Endothelial cell (in vitro differentiated cells): Measurements from ENCODE around the gene EIF4E2. TPM values are rescaled to one million over a fixed set of nuclear protein-coding genes. Genes with fewer than 3 reads are reported as not detected.

Source experiments
- DNase-seq: peaks from one replicate; pipeline ENCODE4 v3.0.0; 2021; ENCODE audit warnings: low spot score
- H3K27ac Mint-ChIP-seq: one replicate; pipeline ENCODE4 v1.8.0; 2021; ENCODE audit warnings: mixed read lengths, inconsistent platforms; ENCODE audit not compliant: unreplicated experiment
- H3K27me3 Mint-ChIP-seq: one replicate; pipeline ENCODE4 v1.8.0; 2021; ENCODE audit warnings: mild to moderate bottlenecking, moderate library complexity, mixed read lengths, inconsistent platforms; ENCODE audit not compliant: unreplicated experiment
- H3K36me3 Mint-ChIP-seq: one replicate; pipeline ENCODE4 v1.8.0; 2021; ENCODE audit warnings: mild to moderate bottlenecking, low read depth, mixed read lengths, inconsistent platforms; ENCODE audit not compliant: unreplicated experiment
- H3K4me1 Mint-ChIP-seq: one replicate; pipeline ENCODE4 v1.8.0; 2021; ENCODE audit warnings: mild to moderate bottlenecking, mixed read lengths, inconsistent platforms; ENCODE audit not compliant: unreplicated experiment
- H3K4me3 Mint-ChIP-seq: one replicate; pipeline ENCODE4 v1.8.0; 2021; ENCODE audit warnings: mild to moderate bottlenecking, mixed read lengths, inconsistent platforms; ENCODE audit not compliant: unreplicated experiment
- H3K9me3 Mint-ChIP-seq: one replicate; pipeline ENCODE4 v1.8.0; 2021; ENCODE audit warnings: mixed read lengths, inconsistent platforms; ENCODE audit not compliant: unreplicated experiment
- total RNA-seq: library from RNA; stranded (reverse); fragmentation: NEBNext Ultra II Directional; extraction: Animal tissue kit (Norgen Biotek cat#: 25700); gene quantifications from one replicate; pipeline ENCODE4 v1.2.1, GENCODE V29; 2021; ENCODE audit not compliant: unreplicated experiment
- TF ChIP-seq, protein P1 (sequence below): fragments of 200-600 bp; sonication (generic); IDR thresholded peaks from one replicate; pipeline ENCODE4 v1.5.0; 2021; ENCODE audit warnings: antibody characterized with exemption; ENCODE audit not compliant: unreplicated experiment

The EIF4E2 gene
- total RNA-seq, 1 donor from 2014 or later, result 94.8 TPM

DNA sequence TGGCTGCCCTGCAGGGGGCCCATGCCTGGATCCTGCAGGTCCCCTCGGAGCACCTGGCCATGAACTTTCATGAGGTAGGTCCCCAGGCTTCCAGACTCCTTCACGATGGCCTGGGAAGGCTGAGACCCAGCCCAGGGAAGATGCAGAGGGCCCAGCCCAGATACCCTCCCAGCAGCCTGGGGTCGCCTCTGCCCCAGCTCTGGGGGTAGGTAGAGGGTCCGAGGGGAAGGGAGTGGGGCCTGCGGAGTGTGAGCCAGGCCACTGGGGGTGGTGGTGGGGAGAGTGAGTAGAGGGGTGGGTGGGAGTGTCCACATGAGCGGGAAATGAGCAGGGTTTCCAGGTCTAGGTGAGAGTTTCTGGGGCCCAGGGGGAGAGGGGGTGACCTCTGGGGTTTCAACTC, 25.7 kb upstream of the EIF4E2 start:
- DNase-seq, result no peak
- H3K9me3 Mint-ChIP-seq, result no peaks in the 10 kb centered on the region
- peaks cover 9% of the 10 kb centered on the region for H3K27me3 Mint-ChIP-seq
- no peaks in the 10 kb centered on the region for H3K36me3 Mint-ChIP-seq
- H3K4me3 Mint-ChIP-seq, result no peak overlapping the region
- TF ChIP-seq, protein P1, sequence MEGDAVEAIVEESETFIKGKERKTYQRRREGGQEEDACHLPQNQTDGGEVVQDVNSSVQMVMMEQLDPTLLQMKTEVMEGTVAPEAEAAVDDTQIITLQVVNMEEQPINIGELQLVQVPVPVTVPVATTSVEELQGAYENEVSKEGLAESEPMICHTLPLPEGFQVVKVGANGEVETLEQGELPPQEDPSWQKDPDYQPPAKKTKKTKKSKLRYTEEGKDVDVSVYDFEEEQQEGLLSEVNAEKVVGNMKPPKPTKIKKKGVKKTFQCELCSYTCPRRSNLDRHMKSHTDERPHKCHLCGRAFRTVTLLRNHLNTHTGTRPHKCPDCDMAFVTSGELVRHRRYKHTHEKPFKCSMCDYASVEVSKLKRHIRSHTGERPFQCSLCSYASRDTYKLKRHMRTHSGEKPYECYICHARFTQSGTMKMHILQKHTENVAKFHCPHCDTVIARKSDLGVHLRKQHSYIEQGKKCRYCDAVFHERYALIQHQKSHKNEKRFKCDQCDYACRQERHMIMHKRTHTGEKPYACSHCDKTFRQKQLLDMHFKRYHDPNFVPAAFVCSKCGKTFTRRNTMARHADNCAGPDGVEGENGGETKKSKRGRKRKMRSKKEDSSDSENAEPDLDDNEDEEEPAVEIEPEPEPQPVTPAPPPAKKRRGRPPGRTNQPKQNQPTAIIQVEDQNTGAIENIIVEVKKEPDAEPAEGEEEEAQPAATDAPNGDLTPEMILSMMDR, result no peak
- H3K27ac Mint-ChIP-seq, result no peak overlapping the region
- peaks cover 2% of the 10 kb centered on the region for H3K4me1 Mint-ChIP-seq

DNA sequence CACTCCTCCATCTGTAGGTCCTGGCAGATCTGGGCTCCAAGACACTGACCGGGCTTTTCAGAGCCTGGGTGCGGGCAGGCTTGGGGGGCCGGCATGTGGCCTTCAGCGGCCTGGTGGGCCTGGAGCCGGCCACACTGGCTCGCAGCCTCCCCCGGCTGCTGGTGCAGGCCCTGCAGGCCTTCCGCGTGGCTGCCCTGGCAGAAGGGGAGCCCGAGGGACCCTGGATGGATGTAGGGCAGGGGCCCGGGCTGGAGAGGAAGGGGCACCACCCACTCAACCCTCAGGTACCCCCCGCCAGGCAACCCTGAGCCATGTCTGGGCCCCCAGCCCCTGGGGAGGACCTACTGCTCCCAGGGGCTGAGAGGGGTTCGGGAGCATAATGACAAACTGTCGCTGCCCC, 25.3 kb upstream of the EIF4E2 start:
- Mint-ChIP-seq H3K27me3 (peaks cover 9% of the 10 kb centered on the region), H3K9me3 (no peaks in the 10 kb centered on the region), H3K4me3 (no peak overlapping the region), H3K36me3 (no peaks in the 10 kb centered on the region), H3K4me1 (peaks cover 2% of the 10 kb centered on the region), H3K27ac (no peak overlapping the region)
- TF ChIP-seq, protein P1, result no peak
- no peak for DNase-seq

DNA sequence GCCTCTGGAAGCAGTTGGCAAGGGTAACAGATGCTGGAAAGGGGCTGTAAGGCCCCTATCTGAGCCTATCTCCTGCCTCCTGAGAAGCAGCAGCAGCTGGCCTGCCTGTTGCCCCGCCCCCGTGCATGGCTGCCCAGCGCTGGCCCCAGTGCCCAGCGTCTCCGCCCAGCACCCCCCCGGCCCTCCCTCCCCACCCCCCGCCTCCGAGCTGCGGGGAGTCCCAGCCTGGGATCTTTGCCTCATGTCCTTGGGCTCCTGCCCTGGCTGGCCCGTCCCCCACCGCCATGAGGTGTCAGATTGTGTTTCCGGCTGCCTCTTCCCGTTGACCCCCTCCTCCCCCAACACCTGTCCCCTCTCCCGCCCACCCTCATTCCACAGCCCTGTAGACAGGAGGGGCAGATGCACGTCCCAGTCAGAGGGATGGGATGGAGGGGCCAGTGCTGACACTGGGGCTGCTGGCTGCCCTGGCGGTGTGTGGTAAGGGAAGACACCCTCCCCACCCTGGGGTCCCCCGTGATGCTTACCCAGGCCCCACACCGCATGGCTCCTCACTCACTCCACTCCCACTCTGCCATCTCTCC, 24.6 kb upstream of the EIF4E2 start, which contains the start of gene CHRND:
Gene CHRND (plus strand): TSS at position 370 of the 581 bp plus-strand sequence. CDS start 56 bp downstream, at position 426.
- no peak within 1 kb of the TSS for H3K4me3 Mint-ChIP-seq

DNA sequence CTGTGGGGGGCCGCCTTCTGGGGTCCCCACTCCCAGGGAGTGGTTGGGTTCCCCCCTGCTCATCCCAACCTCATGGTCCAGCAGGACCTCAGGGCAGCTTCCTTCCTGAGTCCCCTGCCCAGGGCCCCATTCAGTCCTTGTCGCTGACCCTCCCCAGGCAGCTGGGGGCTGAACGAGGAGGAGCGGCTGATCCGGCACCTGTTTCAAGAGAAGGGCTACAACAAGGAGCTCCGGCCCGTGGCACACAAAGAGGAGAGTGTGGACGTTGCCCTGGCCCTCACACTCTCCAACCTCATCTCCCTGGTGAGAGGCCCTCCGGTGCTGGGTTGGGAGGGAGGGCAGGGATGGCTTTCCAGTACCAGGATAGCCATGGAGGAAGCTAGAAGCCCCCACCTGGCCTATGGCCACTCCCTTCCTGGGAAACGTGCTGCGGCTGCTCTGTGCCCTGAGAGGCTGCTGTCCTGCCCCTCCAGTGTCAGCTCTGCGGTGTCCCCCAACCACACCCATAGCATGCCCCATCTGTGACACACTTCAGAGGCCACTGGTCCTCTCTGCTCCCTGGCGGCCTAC, 24.0 kb upstream of the EIF4E2 start:
- H3K4me1 Mint-ChIP-seq, result peaks cover 2% of the 10 kb centered on the region
- H3K27me3 Mint-ChIP-seq, result peaks cover 9% of the 10 kb centered on the region
- no peak for DNase-seq

More for the DNA sequence above, 24.6 kb upstream of the EIF4E2 start, which contains the start of gene CHRND:
- Mint-ChIP-seq H3K27me3 (peaks cover 9% of the 10 kb centered on the region), H3K36me3 (no peaks in the 10 kb centered on the region), H3K27ac (no peak within 1 kb of the TSS), H3K4me1 (peaks cover 2% of the 10 kb centered on the region), H3K9me3 (no peaks in the 10 kb centered on the region)
- TF ChIP-seq, protein P1, result no peak
- DNase-seq, result no peak

More for the DNA sequence above, 24.0 kb upstream of the EIF4E2 start:
- H3K27ac Mint-ChIP-seq, result no peak overlapping the region
- TF ChIP-seq, protein P1, result no peak
- no peaks in the 10 kb centered on the region for H3K36me3 Mint-ChIP-seq
- H3K4me3 Mint-ChIP-seq, result no peak overlapping the region
- H3K9me3 Mint-ChIP-seq, result no peaks in the 10 kb centered on the region
